H1 (cell line): ENCODE data around the gene CARD11. TPM values are rescaled to one million over a fixed set of nuclear protein-coding genes. Genes with fewer than 3 reads are reported as not detected.
A peak's percentile ranks its signal among the peaks of the same experiment; 100 is the strongest.

Source experiments
- CTCF ChIA-PET: fragments of 300-600 bp; sonication (Branson Sonifier 250); formaldehyde crosslinking; loops from one replicate; lab custom pipeline; 2021; ENCODE audit not compliant: partially characterized antibody; lab: Charles Lee
- POLR2A ChIA-PET: fragments of 300-600 bp; sonication (Branson Sonifier 250); formaldehyde crosslinking; loops from one replicate; lab custom pipeline; 2021; ENCODE audit warnings: inconsistent platforms; ENCODE audit not compliant: partially characterized antibody; lab: Charles Lee
- DNase-seq, 2 experiments: peaks; one replicate each; pipeline versions ENCODE4 v3.0.0 to v3.0.0-alpha.2; 2010 to 2022; ENCODE audit warnings: low spot score in 2 of 2, low read depth in 1 of 2, mixed read lengths in 1 of 2
- FAIRE-seq: peaks from 2 replicates; lab custom pipeline; 2011; peaks lifted over from hg19 to GRCh38; lab: Jason Lieb, UNC
- H2AFZ ChIP-seq: 2 replicates; pipeline ENCODE4 v1.8.1; 2012; ENCODE audit warnings: low read length, inconsistent platforms
- H2AK5ac ChIP-seq: 2 replicates; pipeline ENCODE4 v1.6.1; 2013; ENCODE audit warnings: low read depth, low read length
- H2BK120ac ChIP-seq: replicated peaks from 2 replicates; pipeline ENCODE3; 2013; ENCODE audit warnings: low read depth, low read length, inconsistent platforms
- H2BK12ac ChIP-seq: 2 replicates; pipeline ENCODE4 v1.6.1; 2013; ENCODE audit warnings: low read depth, low read length
- H2BK15ac ChIP-seq: 2 replicates; pipeline ENCODE4 v1.6.1; 2013; ENCODE audit warnings: low read length
- H2BK20ac ChIP-seq: 2 replicates; pipeline ENCODE4 v1.6.1; 2013; ENCODE audit warnings: low read length
- H2BK5ac ChIP-seq: 2 replicates; pipeline ENCODE4 v1.6.1; 2013; ENCODE audit warnings: low read depth, low read length
- H3K14ac ChIP-seq: 2 replicates; pipeline ENCODE4 v1.6.1; 2013; ENCODE audit warnings: inconsistent platforms; ENCODE audit not compliant: insufficient read length
- H3K18ac ChIP-seq: 2 replicates; pipeline ENCODE4 v1.6.1; 2013; ENCODE audit warnings: low read length; ENCODE audit errors: extremely low read depth
- H3K23ac ChIP-seq: 2 replicates; pipeline ENCODE4 v1.6.1; 2013; ENCODE audit warnings: inconsistent platforms; ENCODE audit not compliant: insufficient read length
- H3K23me2 ChIP-seq: 2 replicates; pipeline ENCODE4 v1.6.1; 2013; ENCODE audit warnings: low read depth, low read length
- H3K27ac ChIP-seq: 2 replicates; pipeline ENCODE4 v1.6.1; 2011; ENCODE audit warnings: low read depth, low read length, inconsistent platforms
- H3K27me3 ChIP-seq, 4 experiments: replicated peaks in 1 of 4; 1 replicate in 1 of 4; 2 replicates in 3 of 4; pipeline versions ENCODE4 v1.6.1 to v1.8.1; 2011 to 2013; ENCODE audit warnings: low read length in 3 of 4, mild to moderate bottlenecking in 3 of 4, inconsistent platforms in 2 of 4, mixed read lengths in 2 of 4, moderate library complexity in 1 of 4; ENCODE audit not compliant: control insufficient read depth in 3 of 4, insufficient read depth in 3 of 4; ENCODE audit errors: extremely low read depth in 1 of 4
- H3K36me3 ChIP-seq, 4 experiments: 2 replicates each; pipeline versions ENCODE4 v1.6.1 to v1.8.1; 2011 to 2013; ENCODE audit warnings: mild to moderate bottlenecking in 4 of 4, low read length in 3 of 4, moderate library complexity in 2 of 4, control low read depth in 1 of 4, inconsistent platforms in 1 of 4; ENCODE audit not compliant: insufficient read depth in 4 of 4, control insufficient read depth in 2 of 4
- H3K4ac ChIP-seq: replicated peaks from 2 replicates; pipeline ENCODE3; 2013; ENCODE audit warnings: low read length, low read depth, mixed read lengths, inconsistent platforms; ENCODE audit not compliant: insufficient read length
- H3K4me1 ChIP-seq, 4 experiments: replicated peaks in 1 of 4; 1 replicate in 1 of 4; 2 replicates in 3 of 4; pipeline versions ENCODE4 v1.6.1 to v1.8.1; 2011 to 2013; ENCODE audit warnings: low read length in 3 of 4, inconsistent platforms in 2 of 4, mixed read lengths in 1 of 4; ENCODE audit not compliant: insufficient read depth in 4 of 4, control insufficient read depth in 3 of 4
- H3K4me2 ChIP-seq, 2 experiments: 2 replicates each; pipeline versions ENCODE4 v1.6.1 to v1.8.1; 2011 to 2013; ENCODE audit warnings: low read depth in 2 of 2, low read length in 2 of 2, control low read depth in 1 of 2, inconsistent platforms in 1 of 2, mild to moderate bottlenecking in 1 of 2; ENCODE audit not compliant: insufficient read depth in 1 of 2
- H3K4me3 ChIP-seq, 4 experiments: fragments of 200-600, 300-600 bp in 1 of 4; sonication (generic), shearing (Covaris generic), sonication (Bioruptor Twin) in 1 of 4; 2 replicates each; pipeline versions ENCODE4 v1.5.1 to v1.8.1; 2011 to 2016; ENCODE audit warnings: low read length in 4 of 4, low read depth in 3 of 4, control low read depth in 2 of 4, inconsistent platforms in 2 of 4, mild to moderate bottlenecking in 2 of 4, mixed read lengths in 1 of 4, moderate library complexity in 1 of 4; ENCODE audit not compliant: insufficient read depth in 2 of 4; ENCODE audit errors: extremely low read depth in 1 of 4
- H3K56ac ChIP-seq: replicated peaks from 2 replicates; pipeline ENCODE3; 2013; ENCODE audit warnings: low read depth, mild to moderate bottlenecking, mixed read lengths, low read length, inconsistent platforms; ENCODE audit not compliant: insufficient read length
- H3K79me1 ChIP-seq: 2 replicates; pipeline ENCODE4 v1.6.1; 2013; ENCODE audit warnings: low read depth, low read length, control low read depth
- H3K79me2 ChIP-seq, 2 experiments: 2 replicates each; pipeline versions ENCODE4 v1.6.1 to v1.8.1; 2012 to 2013; ENCODE audit warnings: low read length in 2 of 2, mild to moderate bottlenecking in 2 of 2, inconsistent platforms in 1 of 2; ENCODE audit not compliant: insufficient read depth in 2 of 2, control insufficient read depth in 1 of 2
- H3K9ac ChIP-seq, 4 experiments: replicated peaks in 1 of 4; 1 replicate in 1 of 4; 2 replicates in 3 of 4; pipeline versions ENCODE4 v1.6.1 to v1.8.1; 2011 to 2013; ENCODE audit warnings: low read depth in 3 of 4, low read length in 3 of 4, control low read depth in 2 of 4, mild to moderate bottlenecking in 2 of 4, moderate library complexity in 2 of 4, inconsistent platforms in 1 of 4; ENCODE audit errors: extremely low read depth in 1 of 4
- H3K9me3 ChIP-seq, 2 experiments: 2 replicates each; pipeline versions ENCODE4 v1.6.1 to v1.8.1; 2012 to 2013; ENCODE audit warnings: mild to moderate bottlenecking in 2 of 2, moderate library complexity in 2 of 2, control low read depth in 1 of 2, inconsistent platforms in 1 of 2, low read depth in 1 of 2, low read length in 1 of 2, mixed read lengths in 1 of 2; ENCODE audit not compliant: insufficient read depth in 2 of 2
- H4K20me1 ChIP-seq, 2 experiments: replicated peaks in 1 of 2; 2 replicates each; pipeline versions ENCODE3 to v1.8.1; 2011 to 2013; ENCODE audit warnings: inconsistent platforms in 2 of 2, low read length in 2 of 2, mild to moderate bottlenecking in 1 of 2; ENCODE audit not compliant: insufficient read depth in 2 of 2, control insufficient read depth in 1 of 2
- H4K5ac ChIP-seq: 2 replicates; pipeline ENCODE4 v1.6.1; 2013; ENCODE audit warnings: low read length, low read depth, mixed read lengths, inconsistent platforms; ENCODE audit not compliant: insufficient read length
- H4K8ac ChIP-seq: 2 replicates; pipeline ENCODE4 v1.8.0; 2013; ENCODE audit warnings: mild to moderate bottlenecking, moderate library complexity, low read length, inconsistent platforms; ENCODE audit not compliant: insufficient read depth; ENCODE audit errors: extremely low read depth
- H4K91ac ChIP-seq: replicated peaks from 2 replicates; pipeline ENCODE3; 2013; ENCODE audit warnings: low read length, mixed read lengths, inconsistent platforms; ENCODE audit not compliant: insufficient read length
- CHD1 ChIP-seq: IDR thresholded peaks from 2 replicates; pipeline ENCODE4 v1.6.1; 2012; ENCODE audit warnings: low read depth, low read length, improper control_type of control experiment
- TEAD4 ChIP-seq: IDR thresholded peaks from 2 replicates; pipeline ENCODE4 v1.6.1; 2012; ENCODE audit warnings: low read depth, low read length, inconsistent platforms, mixed read lengths
- USF2 ChIP-seq: IDR thresholded peaks from 2 replicates; pipeline ENCODE4 v1.6.1; 2011; ENCODE audit warnings: low read length, improper control_type of control experiment
- WGBS, 2 experiments: shearing (Covaris generic) in 1 of 2; methylation state at CpG; one replicate each; pipeline versions ENCODE4 v1.1.6 to v1.1.7; 2013 to 2015; ENCODE audit warnings: low lambda C conversion rate in 2 of 2, mixed read lengths in 2 of 2, inconsistent platforms in 1 of 2, low coverage in 1 of 2, missing lambda C conversion rate in 1 of 2; ENCODE audit not compliant: insufficient replicate concordance in 2 of 2, insufficient coverage in 1 of 2, insufficient read length in 1 of 2; ENCODE audit errors: extremely low coverage in 1 of 2, missing lambda C conversion rate in 1 of 2; 5-methylcytosine and 5-hydroxymethylcytosine counted together
- polyA plus RNA-seq, 7 experiments: library from polyadenylated mRNA; depleted of rRNA in 3 of 7; stranded (reverse) in 5 of 7; unstranded in 2 of 7; fragments of >200 nt in 5 of 7; fragments of 200-250 nt in 2 of 7; gene quantifications; 1 replicate in 5 of 7; 2 replicates in 1 of 7; 4 replicates in 1 of 7; pipeline versions ENCODE4 v1.2.1 to v1.2.3, GENCODE V29; 2011 to 2013; ENCODE audit warnings: missing spikeins in 2 of 7, mixed read lengths in 2 of 7
- total RNA-seq: library from RNA; stranded (reverse); fragmentation: NEBNext Ultra II Directional; extraction: Animal tissue kit (Norgen Biotek cat#: 25700); gene quantifications from 2 replicates; pipeline ENCODE4 v1.2.1, GENCODE V29; 2021

The CARD11 gene
- total and polyA plus RNA-seq, 2 of the 8 experiments (the other 6 are each of a cell fraction or from before 2014, with no cell fraction given) = 12.6 to 29.8 TPM

- DNase-seq (no peak), FAIRE-seq (no peak)
- Histone ChIP-seq H3K4me2 (no peak overlapping the region), H4K20me1 (no peaks in the 10 kb centered on the region), H3K9me3 (no peaks in the 10 kb centered on the region), H2AFZ (no peak overlapping the region), H3K9ac (no peak overlapping the region), H3K14ac (no peak overlapping the region), H3K79me2 (no peaks in the 10 kb centered on the region), H3K4me3 (no peak overlapping the region), H3K4me1 (peaks cover 0 to 14% (median 7%) of the 10 kb centered on the region in 4 experiments; a peak in 6 of 7 replicates), H3K23ac (no peak overlapping the region), H3K27ac (no peak overlapping the region), H3K18ac (no peak overlapping the region), H2AK5ac (no peak overlapping the region), H4K91ac (peak overlapping the region; percentile 65), H4K8ac (no peak overlapping the region), H2BK120ac (no peak overlapping the region), H3K27me3 (no peaks in the 10 kb centered on the region), H3K79me1 (no peaks in the 10 kb centered on the region; the same call in 1 of the 2 replicates), H2BK12ac (no peak overlapping the region), H2BK5ac (no peak overlapping the region), H3K4ac (no peak overlapping the region), H2BK15ac (no peak overlapping the region), H3K36me3 (no peaks in the 10 kb centered on the region), H2BK20ac (no peak overlapping the region), H3K23me2 (no peaks in the 10 kb centered on the region), H4K5ac (no peak overlapping the region), H3K56ac (no peak overlapping the region)
- POLR2A ChIA-PET = no interaction called here
- 85% methylated on average over 12 of the region's 13 CpGs; no CpG with 5 or more reads in 1 of the 2 experiments for WGBS, 2 experiments
- TF ChIP-seq TEAD4 = no peak
- TF ChIP-seq USF2 = no peak
- TF ChIP-seq CHD1 = no peak
- CTCF ChIA-PET = interaction anchor here (2.0 kb wide), 2 partner anchors 115 to 174 kb away, joined by 5 to 7 read pairs; no protein-coding TSS in a partner anchor
Observed at GRCh38 chr7:2979951-2980350, 63.7 kb downstream of the CARD11 start.
